MM.1S (cell line): Measurements from ENCODE around the gene TAS2R60.

Source experiments
- CTCF ChIP-seq: fragments of 300-600 bp; sonication (generic); IDR thresholded peaks from 2 replicates; pipeline ENCODE4 v1.5.1; 2016; ENCODE audit warnings: antibody characterized with exemption, low read length, mixed read lengths
- EZH2 ChIP-seq: fragments of 300-600 bp; sonication (generic); optimal IDR thresholded peaks from 2 replicates; pipeline ENCODE3; 2017; ENCODE audit warnings: low read depth, mild to moderate bottlenecking, antibody characterized with exemption, low read length, mixed read lengths
- EZH2phosphoT487 ChIP-seq: fragments of 300-600 bp; sonication (generic); IDR thresholded peaks from 2 replicates; pipeline ENCODE4 v1.6.1; 2018; ENCODE audit warnings: antibody characterized with exemption, low read length

- TF ChIP-seq CTCF (no peak), EZH2 (no peak), EZH2phosphoT487 (no peak)
Measured at GRCh38 chr7:143436325-143436946, 6.8 kb upstream of the TAS2R60 start.
